ENCODE results near the gene CHST15.

- TF ChIP-seq TAF1 (IDR thresholded peaks at IDR 0.05; ENCODE audit: low read depth, low read length) (no peak), POLR2A (IDR thresholded peaks at IDR 0.05; ENCODE audit: low read depth, low read length) (no peak), POLR2AphosphoS5 (IDR thresholded peaks at IDR 0.05; ENCODE audit: low read depth, low read length) (no peak), SPI1 (IDR thresholded peaks at IDR 0.05; ENCODE audit: low read depth, low read length) (peak; percentile 89), PAX5 (IDR thresholded peaks at IDR 0.05; ENCODE audit: insufficient read depth, low read length, severe bottlenecking) (no peak), POU2F2 (IDR thresholded peaks at IDR 0.05; ENCODE audit: low read depth, low read length) (peak; percentile 76; the same call in 1 of the 2 replicates)
Measured at GRCh38 chr10:124043310-124044142, 49.9 kb downstream of the CHST15 start.

Measured in GM12891 (cell line).